ENCODE results near the gene MIB1.
"Not testable (repeated sequence)": the region's sequence is repeated elsewhere in the genome, so short reads cannot be mapped to it uniquely, and the experiment has no call there.

The MIB1 gene

DNA sequence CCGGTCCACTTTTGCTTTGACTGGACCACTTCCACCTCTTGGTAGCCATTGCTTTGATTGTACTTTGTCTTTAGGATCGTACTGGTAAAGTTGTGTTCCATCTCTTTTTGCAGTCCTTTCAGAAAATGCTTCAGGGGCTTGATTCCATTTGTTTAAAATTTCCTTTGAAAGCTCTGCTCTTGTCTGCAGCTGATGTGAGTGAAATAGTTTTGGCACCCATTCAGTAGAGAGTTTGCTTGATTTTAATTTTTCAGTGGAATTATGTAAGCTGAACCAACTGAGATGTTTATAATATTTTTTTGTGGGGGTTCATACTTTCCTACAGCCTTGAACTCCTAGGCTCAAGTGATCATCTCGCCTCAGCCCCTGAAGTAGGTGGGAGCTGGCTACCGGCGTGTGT is 7.6 kb upstream of the MIB1 start:
- no peak for TF ChIP-seq CTCF (IDR thresholded peaks at IDR 0.05; ENCODE audit: low read depth, low read length, missing control alignments)
- no peak for DNase-seq (ENCODE audit: low read depth)
- H3K4me3 ChIP-seq (ENCODE audit: low read depth, low read length) = no peak overlapping the region

DNA sequence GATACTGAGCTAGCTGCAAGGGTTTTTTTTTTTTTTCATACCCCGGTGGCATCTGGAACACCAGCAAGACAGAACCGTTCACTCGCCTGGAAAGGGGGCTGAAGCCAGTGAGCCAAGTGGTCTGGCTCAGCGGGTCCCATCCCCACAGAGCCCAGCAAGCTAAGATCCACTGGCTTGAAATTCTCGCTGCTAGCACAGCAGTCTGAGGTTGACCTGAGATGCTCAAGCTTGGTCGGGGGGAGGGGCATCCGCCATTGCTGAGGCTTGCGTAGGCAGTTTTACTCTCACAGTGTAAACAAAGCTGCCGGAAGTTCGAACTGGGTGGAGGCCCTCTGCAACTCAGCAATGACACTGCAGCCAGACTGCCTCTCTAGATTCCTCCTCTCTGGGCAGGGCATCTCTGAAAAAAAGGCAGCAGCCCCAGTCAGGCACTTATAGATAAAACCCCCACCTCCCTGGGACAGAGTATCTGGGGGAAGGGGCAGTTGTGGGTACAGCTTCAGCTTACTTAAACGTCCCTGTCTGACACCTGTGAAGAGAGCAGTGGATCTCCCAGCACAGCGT is 5.1 kb upstream of the MIB1 start:
- DNase-seq (ENCODE audit: low read depth) = no peak
- H3K4me3 ChIP-seq (ENCODE audit: low read depth, low read length) = no peak overlapping the region
- no peak for TF ChIP-seq CTCF (IDR thresholded peaks at IDR 0.05; ENCODE audit: low read depth, low read length, missing control alignments)

DNA sequence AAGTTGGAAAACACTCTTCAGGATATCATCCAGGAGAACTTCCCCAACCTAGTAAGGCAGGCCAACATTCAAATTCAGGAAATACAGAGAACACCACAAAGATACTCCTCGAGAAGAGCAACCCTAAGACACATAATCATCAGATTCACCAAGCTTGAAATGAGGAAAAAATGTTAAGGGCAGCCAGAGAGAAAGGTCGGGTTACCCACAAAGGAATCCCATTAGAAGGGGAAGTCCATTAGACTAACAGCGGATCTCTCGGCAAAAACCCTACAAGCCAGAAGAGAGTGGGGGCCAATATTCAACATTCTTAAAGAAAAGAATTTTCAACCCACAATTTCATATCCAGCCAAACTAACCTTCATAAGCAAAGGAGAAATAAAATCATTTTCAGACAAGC is 3.7 kb upstream of the MIB1 start:
- not testable (repeated sequence) for H3K4me3 ChIP-seq (ENCODE audit: low read depth, low read length); DNase-seq (ENCODE audit: low read depth)

- peak overlapping the region; percentile 72; the same call in 1 of the 2 replicates for H3K4me3 ChIP-seq (ENCODE audit: low read depth, low read length)
- no peak for TF ChIP-seq CTCF (IDR thresholded peaks at IDR 0.05; ENCODE audit: low read depth, low read length, missing control alignments)
- no peak for DNase-seq (ENCODE audit: low read depth)
Measured at GRCh38 chr18:21739604-21740537, 721 bp upstream of the MIB1 start.

- TF ChIP-seq CTCF (IDR thresholded peaks at IDR 0.05; ENCODE audit: low read depth, low read length, missing control alignments) = no peak
- H3K4me3 ChIP-seq (ENCODE audit: low read depth, low read length) = peak overlapping the region; percentile 72
- no peak for DNase-seq (ENCODE audit: low read depth)
Measured at GRCh38 chr18:21741312-21741561, 645 bp downstream of the MIB1 start.

DNA sequence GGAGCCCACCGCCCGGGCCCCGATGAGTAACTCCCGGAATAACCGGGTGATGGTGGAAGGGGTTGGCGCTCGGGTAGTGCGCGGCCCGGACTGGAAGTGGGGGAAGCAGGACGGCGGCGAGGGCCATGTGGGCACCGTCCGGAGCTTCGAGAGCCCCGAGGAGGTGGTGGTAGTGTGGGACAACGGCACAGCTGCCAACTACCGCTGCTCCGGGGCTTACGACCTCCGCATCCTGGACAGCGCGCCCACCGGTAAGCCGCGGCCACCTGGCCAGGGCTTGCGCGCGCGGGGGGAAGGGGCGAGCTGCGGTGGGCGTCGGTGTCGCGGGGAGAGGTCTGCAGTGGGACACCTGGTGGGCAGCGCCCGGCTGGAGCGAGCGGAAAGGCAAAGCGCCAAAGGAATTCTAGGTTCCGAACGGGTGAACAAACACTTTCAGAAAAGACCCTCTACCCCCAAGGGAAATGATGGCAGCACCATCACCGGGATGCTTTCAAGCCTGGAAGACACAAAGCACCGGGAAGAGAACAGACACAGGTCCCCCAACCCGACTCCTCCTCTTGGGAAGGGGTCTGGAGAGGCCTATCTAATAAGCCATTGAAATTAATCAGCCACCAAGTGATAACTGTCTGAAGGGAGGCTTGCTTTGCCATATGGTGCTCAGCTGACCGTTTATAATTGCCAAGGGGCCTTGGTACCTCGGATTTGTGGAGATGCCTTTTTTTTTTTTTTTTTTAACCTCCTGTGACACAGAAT is 1.1 kb downstream of the MIB1 start:
- no peak for TF ChIP-seq CTCF (IDR thresholded peaks at IDR 0.05; ENCODE audit: low read depth, low read length, missing control alignments)
- H3K4me3 ChIP-seq (ENCODE audit: low read depth, low read length) = peak overlapping the region; percentile 72
- no peak for DNase-seq (ENCODE audit: low read depth)

DNA sequence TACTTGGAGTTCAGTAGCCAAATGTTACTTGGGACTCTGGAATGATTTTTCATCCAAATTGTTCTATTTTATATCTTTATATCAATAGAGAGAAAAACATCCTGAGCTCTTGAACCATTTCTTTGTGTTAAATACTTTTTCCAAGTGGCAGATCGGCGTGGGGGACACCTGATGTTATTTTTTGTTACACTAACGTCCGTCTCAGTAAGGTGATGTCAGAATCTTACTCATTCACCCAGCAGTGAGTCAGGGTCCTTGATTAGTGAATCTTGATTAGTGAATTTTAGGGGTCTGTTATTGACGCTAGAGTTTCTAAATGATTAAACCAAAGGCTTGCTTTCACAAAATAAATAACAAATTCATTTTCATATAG is 1.7 kb downstream of the MIB1 start:
- peak overlapping the region; percentile 72 for H3K4me3 ChIP-seq (ENCODE audit: low read depth, low read length)
- no peak for DNase-seq (ENCODE audit: low read depth)
- no peak for TF ChIP-seq CTCF (IDR thresholded peaks at IDR 0.05; ENCODE audit: low read depth, low read length, missing control alignments)
